Body of pancreas (tissue), 4 donors: ENCODE data around the gene WBP11. TPM values are rescaled to one million over a fixed set of nuclear protein-coding genes. Genes with fewer than 3 reads are reported as not detected.

Experiments
- ATAC-seq: fragments of 150-250 bp; one replicate; pipeline ENCODE4 v1.9.1; 2016
- DNase-seq, 4 donors: peaks; one replicate each; pipeline ENCODE4 v3.0.0-alpha.2; 2019
- H3K27ac ChIP-seq, 4 donors: fragments of 200-600 bp; sonication (generic); 1 replicate in 3 of 4; 2 replicates in 1 of 4; pipeline versions ENCODE4 v1.5.1 to v1.6.1; 2016 to 2019; ENCODE audit warnings: mild to moderate bottlenecking in 1 of 4, mixed read lengths in 1 of 4, moderate library complexity in 1 of 4
- H3K27me3 ChIP-seq, 2 donors: fragments of 200-600 bp; sonication (generic); one replicate each; pipeline ENCODE4 v1.6.0; 2016; ENCODE audit warnings: mild to moderate bottlenecking in 1 of 2
- H3K36me3 ChIP-seq, 2 donors: fragments of 200-600 bp; sonication (generic); replicated peaks in 1 of 2; 2 replicates each; pipeline ENCODE4 v1.5.1; 2016; ENCODE audit warnings: low read depth in 2 of 2; ENCODE audit not compliant: insufficient read depth in 1 of 2
- H3K4me1 ChIP-seq: fragments of 200-600 bp; sonication (generic); one replicate; pipeline ENCODE4 v1.6.0; 2016
- H3K4me3 ChIP-seq, 2 donors: fragments of 200-600 bp; sonication (generic); 1 replicate in 1 of 2; 2 replicates in 1 of 2; pipeline ENCODE4 v1.5.1; 2016 to 2019
- H3K9me3 ChIP-seq, 3 donors: fragments of 200-600 bp; sonication (generic); 1 replicate in 2 of 3; 2 replicates in 1 of 3; pipeline ENCODE4 v1.5.1; 2016
- POLR2A ChIP-seq, 3 donors: fragments of 450-650 bp; IDR thresholded peaks; one replicate each; pipeline ENCODE4 v1.6.1; 2016; ENCODE audit warnings: antibody characterized with exemption in 3 of 3, mild to moderate bottlenecking in 2 of 3
- WGBS, 2 donors: methylation state at CpG; one replicate each; pipeline ENCODE4 v1.1.5; 2017; 5-methylcytosine and 5-hydroxymethylcytosine counted together
- intact Hi-C: fragments of 100-400 bp; cut with DNase I; formaldehyde crosslinking; loops from one replicate; pipeline ENCODE4 v1.15.1; 2023
- total RNA-seq, 2 donors: library from RNA; depleted of rRNA; stranded (reverse); fragments of >200 nt; gene quantifications; one replicate each; pipeline ENCODE4 v1.1.0, GENCODE V29; 2016
- TF ChIP-seq, protein P1 (sequence below), 7 experiments: fragments of 450-650 bp in 4 of 7; fragments of 200-600 bp in 3 of 7; sonication (generic) in 3 of 7; IDR thresholded peaks; one replicate each; pipeline ENCODE4 v1.5.1; 2016 to 2019; ENCODE audit warnings: antibody characterized with exemption in 7 of 7

WBP11 gene
- total RNA-seq, 2 donors from 2014 or later, result 8.6 to 14.8 TPM

DNA sequence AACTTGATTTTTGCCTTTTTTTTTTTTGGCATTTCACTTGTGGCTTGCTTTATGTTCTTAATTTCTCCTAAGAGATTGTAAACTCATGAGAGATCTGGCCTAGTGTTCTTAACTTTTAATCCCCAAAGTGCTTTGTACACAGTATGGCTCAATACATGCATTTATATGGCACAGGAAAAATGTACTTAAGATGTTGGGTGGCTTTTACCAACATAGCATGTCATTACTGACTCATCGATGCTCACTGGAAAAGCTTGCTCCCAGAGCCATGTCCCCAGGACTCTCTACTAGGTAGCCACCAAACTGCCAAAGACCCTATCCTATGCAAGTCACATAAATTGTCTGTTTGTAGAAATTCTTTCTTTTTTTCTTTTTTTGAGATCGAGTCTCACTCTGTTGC, 23.8 kb upstream of the WBP11 start:
- DNase-seq, result no peak
- WGBS, 2 donors, result 90 to 95% methylated on average over 2 of the region's 2 CpGs
- no peak for ATAC-seq
- TF ChIP-seq, protein P1, sequence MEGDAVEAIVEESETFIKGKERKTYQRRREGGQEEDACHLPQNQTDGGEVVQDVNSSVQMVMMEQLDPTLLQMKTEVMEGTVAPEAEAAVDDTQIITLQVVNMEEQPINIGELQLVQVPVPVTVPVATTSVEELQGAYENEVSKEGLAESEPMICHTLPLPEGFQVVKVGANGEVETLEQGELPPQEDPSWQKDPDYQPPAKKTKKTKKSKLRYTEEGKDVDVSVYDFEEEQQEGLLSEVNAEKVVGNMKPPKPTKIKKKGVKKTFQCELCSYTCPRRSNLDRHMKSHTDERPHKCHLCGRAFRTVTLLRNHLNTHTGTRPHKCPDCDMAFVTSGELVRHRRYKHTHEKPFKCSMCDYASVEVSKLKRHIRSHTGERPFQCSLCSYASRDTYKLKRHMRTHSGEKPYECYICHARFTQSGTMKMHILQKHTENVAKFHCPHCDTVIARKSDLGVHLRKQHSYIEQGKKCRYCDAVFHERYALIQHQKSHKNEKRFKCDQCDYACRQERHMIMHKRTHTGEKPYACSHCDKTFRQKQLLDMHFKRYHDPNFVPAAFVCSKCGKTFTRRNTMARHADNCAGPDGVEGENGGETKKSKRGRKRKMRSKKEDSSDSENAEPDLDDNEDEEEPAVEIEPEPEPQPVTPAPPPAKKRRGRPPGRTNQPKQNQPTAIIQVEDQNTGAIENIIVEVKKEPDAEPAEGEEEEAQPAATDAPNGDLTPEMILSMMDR (IDR thresholded peaks at IDR 0.05), result no peak
- no peak for TF ChIP-seq POLR2A (IDR thresholded peaks at IDR 0.05)
- intact Hi-C loops, result no loop called here
- no peaks in the 10 kb centered on the region for H3K27me3 ChIP-seq
- H3K4me1 ChIP-seq, result no peaks in the 10 kb centered on the region
- no peaks in the 10 kb centered on the region for H3K9me3 ChIP-seq
- no peak overlapping the region for H3K27ac ChIP-seq
- no peak overlapping the region for H3K4me3 ChIP-seq
- H3K36me3 ChIP-seq, result no peaks in the 10 kb centered on the region

DNA sequence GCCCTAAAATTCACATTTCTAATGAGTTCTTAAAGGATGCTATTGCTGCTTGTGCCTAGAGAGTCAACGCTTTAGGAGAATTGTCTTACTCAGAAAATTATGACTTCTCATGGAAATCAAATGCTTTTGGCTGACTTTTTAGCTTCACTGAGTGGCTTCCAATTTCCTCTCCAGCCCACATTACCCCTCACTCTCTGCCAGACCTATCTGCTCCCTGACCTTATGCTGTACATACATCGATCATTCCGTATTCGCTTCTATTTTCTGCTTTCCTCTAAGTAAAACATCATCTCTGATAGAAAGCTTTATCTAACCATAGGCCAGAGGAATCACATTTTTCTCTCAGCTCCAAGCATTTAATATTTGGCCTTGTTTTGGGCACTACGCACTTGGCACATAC, 23.2 kb upstream of the WBP11 start:
- H3K4me1 ChIP-seq, result no peaks in the 10 kb centered on the region
- H3K27me3 ChIP-seq, result no peaks in the 10 kb centered on the region
- 86 to 91% methylated on average over 5 of the region's 5 CpGs for WGBS, 2 donors
- DNase-seq, result no peak
- no peak for ATAC-seq
- H3K27ac ChIP-seq, result no peak overlapping the region
- H3K36me3 ChIP-seq, result no peaks in the 10 kb centered on the region
- intact Hi-C loops, result no loop called here
- H3K9me3 ChIP-seq, result no peaks in the 10 kb centered on the region
- H3K4me3 ChIP-seq, result no peak overlapping the region
- TF ChIP-seq, protein P1 (IDR thresholded peaks at IDR 0.05), result no peak
- no peak for TF ChIP-seq POLR2A (IDR thresholded peaks at IDR 0.05)

DNA sequence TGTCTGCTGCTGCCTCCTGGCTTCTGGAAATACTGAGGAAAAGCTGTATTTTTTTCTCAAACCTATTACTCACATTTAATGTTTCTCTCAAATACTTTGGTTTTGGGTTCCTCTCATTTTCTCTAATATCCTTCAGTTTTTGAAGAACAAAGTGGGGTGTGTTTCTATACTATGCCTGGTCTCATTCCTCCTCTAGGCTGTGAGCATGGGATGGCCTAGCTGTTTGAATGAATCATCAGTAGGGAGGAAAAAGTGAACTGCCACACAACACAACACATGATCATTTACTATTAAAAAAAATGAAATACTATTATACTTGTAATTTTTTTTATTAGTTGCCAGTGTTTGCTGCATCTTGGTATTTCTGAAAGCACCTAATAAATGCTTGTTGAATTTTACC, 22.0 kb upstream of the WBP11 start:
- intact Hi-C loops, result no loop called here
- Histone ChIP-seq H3K27ac (no peak overlapping the region), H3K4me1 (no peaks in the 10 kb centered on the region), H3K9me3 (no peaks in the 10 kb centered on the region), H3K36me3 (no peaks in the 10 kb centered on the region), H3K4me3 (no peak overlapping the region), H3K27me3 (no peaks in the 10 kb centered on the region)
- ATAC-seq, result no peak
- TF ChIP-seq, protein P1 (IDR thresholded peaks at IDR 0.05), result no peak
- TF ChIP-seq POLR2A (IDR thresholded peaks at IDR 0.05), result no peak
- DNase-seq, result no peak

DNA sequence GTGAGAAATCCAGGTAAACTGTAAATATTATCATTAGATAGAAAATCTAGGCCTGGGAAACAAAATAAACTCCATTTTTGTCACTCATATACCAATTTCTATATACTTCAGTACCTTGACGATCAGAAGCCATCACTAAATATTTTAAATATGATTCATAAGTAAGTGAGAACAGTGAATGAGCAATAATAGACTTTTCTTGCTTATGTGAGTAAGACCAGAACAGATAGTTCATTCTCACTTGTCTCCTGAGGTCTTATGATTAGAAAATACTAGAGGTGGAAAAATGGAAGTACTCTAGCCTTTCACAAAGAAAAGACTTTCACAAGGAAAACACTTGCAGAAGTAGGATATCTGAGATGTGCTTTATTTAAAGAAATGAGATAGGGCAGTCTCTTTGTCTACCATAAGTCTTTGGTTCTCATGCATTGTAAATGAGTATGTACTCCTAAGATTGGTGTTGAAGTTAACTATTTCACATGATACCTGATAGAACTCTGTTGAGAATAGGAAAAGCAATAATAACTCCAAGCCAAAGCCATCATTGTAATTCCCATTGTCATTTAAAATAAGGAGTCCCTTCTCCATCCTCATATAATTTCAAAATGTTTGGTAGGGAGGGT, 20.8 kb upstream of the WBP11 start:
- TF ChIP-seq, protein P1 (IDR thresholded peaks at IDR 0.05), result no peak
- no peak for TF ChIP-seq POLR2A (IDR thresholded peaks at IDR 0.05)
- no peaks in the 10 kb centered on the region for H3K36me3 ChIP-seq
- intact Hi-C loops, result no loop called here
- no peak for DNase-seq
- no peaks in the 10 kb centered on the region for H3K27me3 ChIP-seq
- no peaks in the 10 kb centered on the region for H3K9me3 ChIP-seq
- ATAC-seq, result no peak
- no peak overlapping the region for H3K4me3 ChIP-seq
- 86 to 87% methylated on average over 1 of the region's 1 CpG for WGBS, 2 donors
- no peaks in the 10 kb centered on the region for H3K4me1 ChIP-seq
- no peak overlapping the region for H3K27ac ChIP-seq

DNA sequence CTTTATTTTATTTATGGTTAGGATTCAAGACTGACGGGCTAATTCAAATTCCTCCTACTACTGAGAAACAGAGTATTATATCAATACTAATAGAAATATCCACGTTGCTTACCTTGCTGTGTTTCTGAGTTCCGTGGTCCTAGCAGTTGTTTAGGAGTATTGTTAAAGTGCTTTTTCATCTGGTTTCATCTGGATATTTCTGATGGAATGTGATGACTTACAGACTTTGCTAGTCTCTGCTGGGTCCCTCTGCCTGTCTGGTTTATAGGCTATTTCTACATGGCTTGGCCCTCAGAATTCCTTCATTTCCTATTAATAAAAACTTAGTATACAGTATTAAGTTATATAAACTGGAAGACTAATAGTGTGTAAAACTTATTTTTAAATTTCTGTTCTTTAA, 10.7 kb upstream of the WBP11 start, which contains the start of gene SMCO3:
Gene SMCO3, minus strand, starts transcription at position 169 of the 400 bp plus-strand sequence. CDS start 7,502 bp downstream, outside the sequence.
- intact Hi-C loops, result no loop called here
- ATAC-seq (no peak), DNase-seq (no peak)
- no peak within 1 kb of the TSS for H3K27ac ChIP-seq
- no peaks in the 10 kb centered on the region for H3K27me3 ChIP-seq
- no peaks in the 10 kb centered on the region for H3K9me3 ChIP-seq
- H3K4me3 ChIP-seq, result no peak within 1 kb of the TSS
- TF ChIP-seq, protein P1 (IDR thresholded peaks at IDR 0.05), result no peak
- no peak for TF ChIP-seq POLR2A (IDR thresholded peaks at IDR 0.05)
- H3K36me3 ChIP-seq, result no peaks in the 10 kb centered on the region
- 76 to 82% methylated on average over 3 of the region's 3 CpGs for WGBS, 2 donors
- H3K4me1 ChIP-seq, result no peaks in the 10 kb centered on the region
